AG09309 (cell line): ENCODE results near the gene RABEPK.

ENCODE experiments used
- DNase-seq: peaks from one replicate; pipeline ENCODE4 v3.0.0-alpha.2; 2010; ENCODE audit warnings: low read depth
- H3K4me3 ChIP-seq: 2 replicates; pipeline ENCODE4 v1.5.1; 2011; ENCODE audit warnings: mild to moderate bottlenecking, low read depth, low read length, moderate library complexity; ENCODE audit not compliant: control insufficient read depth
- TF ChIP-seq, protein P1 (sequence below): IDR thresholded peaks from 2 replicates; pipeline ENCODE4 v1.5.1; 2011; ENCODE audit warnings: mild to moderate bottlenecking, low read depth, low read length, inconsistent platforms; ENCODE audit not compliant: insufficient read depth, control insufficient read depth; ENCODE audit errors: missing control alignments

Gene RABEPK

DNA sequence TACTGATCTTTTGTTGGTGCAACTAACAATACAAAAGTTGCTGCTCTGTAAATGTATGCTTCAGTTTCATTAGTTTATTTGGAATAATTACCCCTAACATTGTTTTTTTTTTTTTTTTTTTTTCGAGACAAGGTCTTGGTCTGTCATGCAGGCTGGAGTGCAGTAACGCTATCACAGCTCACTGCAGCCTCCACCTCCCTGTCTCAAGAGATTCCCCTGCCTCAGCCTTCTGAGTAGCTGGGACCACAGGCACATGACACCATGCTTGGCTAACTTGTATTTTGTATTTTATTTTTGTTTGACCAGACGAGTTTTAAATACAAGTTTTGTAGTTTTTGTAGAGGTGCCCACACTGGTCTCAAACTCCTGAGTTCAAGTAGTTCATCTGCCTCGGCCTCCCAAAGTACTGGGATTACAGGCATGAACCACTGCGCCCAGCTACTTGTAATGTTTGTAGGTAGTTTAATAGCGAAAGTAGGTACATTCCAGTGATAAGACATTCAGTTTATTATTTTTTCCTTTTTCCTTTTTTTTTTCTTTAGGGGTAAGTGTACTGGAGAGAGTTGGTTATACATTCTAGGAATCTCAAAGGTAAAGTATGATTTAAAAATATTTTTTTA is 68.2 kb downstream of the RABEPK start:
- DNase-seq = no peak
- TF ChIP-seq, protein P1, sequence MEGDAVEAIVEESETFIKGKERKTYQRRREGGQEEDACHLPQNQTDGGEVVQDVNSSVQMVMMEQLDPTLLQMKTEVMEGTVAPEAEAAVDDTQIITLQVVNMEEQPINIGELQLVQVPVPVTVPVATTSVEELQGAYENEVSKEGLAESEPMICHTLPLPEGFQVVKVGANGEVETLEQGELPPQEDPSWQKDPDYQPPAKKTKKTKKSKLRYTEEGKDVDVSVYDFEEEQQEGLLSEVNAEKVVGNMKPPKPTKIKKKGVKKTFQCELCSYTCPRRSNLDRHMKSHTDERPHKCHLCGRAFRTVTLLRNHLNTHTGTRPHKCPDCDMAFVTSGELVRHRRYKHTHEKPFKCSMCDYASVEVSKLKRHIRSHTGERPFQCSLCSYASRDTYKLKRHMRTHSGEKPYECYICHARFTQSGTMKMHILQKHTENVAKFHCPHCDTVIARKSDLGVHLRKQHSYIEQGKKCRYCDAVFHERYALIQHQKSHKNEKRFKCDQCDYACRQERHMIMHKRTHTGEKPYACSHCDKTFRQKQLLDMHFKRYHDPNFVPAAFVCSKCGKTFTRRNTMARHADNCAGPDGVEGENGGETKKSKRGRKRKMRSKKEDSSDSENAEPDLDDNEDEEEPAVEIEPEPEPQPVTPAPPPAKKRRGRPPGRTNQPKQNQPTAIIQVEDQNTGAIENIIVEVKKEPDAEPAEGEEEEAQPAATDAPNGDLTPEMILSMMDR = no peak
- no peak overlapping the region for H3K4me3 ChIP-seq

DNA sequence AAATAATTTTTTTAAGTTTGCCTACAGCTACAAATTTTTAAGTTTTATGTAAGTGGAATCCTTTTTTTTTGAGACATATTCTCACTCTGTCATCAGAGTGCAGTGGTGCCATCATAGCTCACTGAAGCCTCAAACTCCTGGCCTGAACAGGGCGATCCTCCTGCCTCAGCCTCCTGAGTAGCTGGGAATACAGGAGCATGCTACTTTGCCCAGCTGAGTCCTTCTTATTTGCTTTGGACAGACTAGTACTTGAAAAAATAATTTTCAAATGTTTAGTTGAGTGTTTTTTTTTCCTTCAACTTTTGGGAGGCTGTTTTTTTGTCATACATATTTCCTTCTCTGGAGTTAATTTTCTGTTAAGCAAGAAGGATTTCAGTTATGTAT is 68.7 kb downstream of the RABEPK start:
- TF ChIP-seq, protein P1 = no peak
- DNase-seq = no peak
- H3K4me3 ChIP-seq = no peak overlapping the region

GRCh38 chr9:125271081-125271480 is 70.7 kb downstream of the RABEPK start:
- TF ChIP-seq, protein P1 = no peak
- H3K4me3 ChIP-seq = no peak overlapping the region
- no peak for DNase-seq

- no peak for DNase-seq
- no peak overlapping the region for H3K4me3 ChIP-seq
- TF ChIP-seq, protein P1 = no peak
These were observed 72.4 kb downstream of the RABEPK start for GRCh38 chr9:125272697-125273096.

DNA sequence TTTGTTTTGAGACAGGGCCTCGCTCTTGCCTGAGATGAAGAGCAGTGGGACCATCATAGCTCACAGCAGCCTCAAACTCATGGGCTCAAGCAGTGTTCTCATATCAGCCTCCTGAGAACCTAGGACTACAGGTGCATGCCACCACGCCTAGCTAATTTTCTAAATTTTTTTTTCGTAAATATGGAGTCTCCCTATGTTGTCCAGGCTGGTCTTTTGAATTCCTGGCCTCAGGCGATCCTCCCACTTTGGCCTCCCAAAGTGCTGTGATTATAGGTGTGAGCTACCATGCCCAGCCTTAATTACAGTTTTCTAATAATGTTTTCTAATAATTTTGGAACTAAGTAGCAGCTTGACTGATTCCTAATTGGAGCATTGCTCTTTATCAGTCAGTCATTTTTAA is 76.4 kb downstream of the RABEPK start:
- DNase-seq = no peak
- TF ChIP-seq, protein P1 = no peak
- H3K4me3 ChIP-seq = no peak overlapping the region

DNA sequence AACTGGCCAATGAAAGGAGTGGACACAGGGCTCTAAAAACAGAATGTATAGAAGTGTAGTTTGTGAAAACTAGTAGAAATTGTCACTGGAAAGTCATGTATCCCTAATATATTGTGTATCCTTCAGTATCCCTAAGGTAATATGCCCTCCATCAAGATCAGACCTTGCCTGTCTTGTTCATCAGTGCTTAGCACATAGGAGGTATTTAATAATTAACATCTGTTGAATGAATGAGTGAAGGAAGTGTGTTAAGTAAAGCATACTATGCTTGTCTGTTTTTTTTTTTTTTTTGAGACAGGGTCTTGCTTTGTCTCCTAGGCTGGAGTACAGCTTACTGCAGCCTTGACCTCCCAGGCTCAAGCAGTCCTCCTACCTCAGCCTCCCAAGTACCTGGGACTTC is 77.1 kb downstream of the RABEPK start:
- no peak for DNase-seq
- TF ChIP-seq, protein P1 = no peak
- no peak overlapping the region for H3K4me3 ChIP-seq

- TF ChIP-seq, protein P1 = no peak
- no peak for DNase-seq
These were observed 80.6 kb downstream of the RABEPK start for GRCh38 chr9:125280945-125281344.

More at GRCh38 chr9:125280945-125281344, 80.6 kb downstream of the RABEPK start:
- H3K4me3 ChIP-seq = no peak overlapping the region
